Memory B cell (primary cell): Measurements from ENCODE around the gene GPLD1.

ENCODE experiments used
- ATAC-seq: fragments of 150-1000 bp; cut with Tn5 transposase; 2 replicates; pipeline ENCODE4 v1.10.0; 2021; ENCODE audit warnings: low read depth, mild to moderate bottlenecking, moderate library complexity
- DNase-seq, 2 donors: peaks; one replicate each; pipeline ENCODE4 v3.0.0; 2022; ENCODE audit warnings: low spot score in 2 of 2
- H3K27ac Mint-ChIP-seq: one replicate; pipeline ENCODE4 v1.8.0; 2022; ENCODE audit warnings: mild to moderate bottlenecking, moderate library complexity, mixed read lengths
- H3K27me3 Mint-ChIP-seq: one replicate; pipeline ENCODE4 v1.8.0; 2022; ENCODE audit warnings: mixed read lengths
- H3K36me3 Mint-ChIP-seq: one replicate; pipeline ENCODE4 v1.8.0; 2022; ENCODE audit warnings: mild to moderate bottlenecking, mixed read lengths
- H3K4me1 Mint-ChIP-seq: one replicate; pipeline ENCODE4 v1.8.0; 2022; ENCODE audit warnings: mixed read lengths
- H3K4me3 Mint-ChIP-seq: one replicate; pipeline ENCODE4 v1.8.0; 2022; ENCODE audit warnings: mild to moderate bottlenecking, moderate library complexity, mixed read lengths
- H3K9me3 Mint-ChIP-seq: one replicate; pipeline ENCODE4 v1.8.0; 2022; ENCODE audit warnings: mixed read lengths

Gene GPLD1, protein sequence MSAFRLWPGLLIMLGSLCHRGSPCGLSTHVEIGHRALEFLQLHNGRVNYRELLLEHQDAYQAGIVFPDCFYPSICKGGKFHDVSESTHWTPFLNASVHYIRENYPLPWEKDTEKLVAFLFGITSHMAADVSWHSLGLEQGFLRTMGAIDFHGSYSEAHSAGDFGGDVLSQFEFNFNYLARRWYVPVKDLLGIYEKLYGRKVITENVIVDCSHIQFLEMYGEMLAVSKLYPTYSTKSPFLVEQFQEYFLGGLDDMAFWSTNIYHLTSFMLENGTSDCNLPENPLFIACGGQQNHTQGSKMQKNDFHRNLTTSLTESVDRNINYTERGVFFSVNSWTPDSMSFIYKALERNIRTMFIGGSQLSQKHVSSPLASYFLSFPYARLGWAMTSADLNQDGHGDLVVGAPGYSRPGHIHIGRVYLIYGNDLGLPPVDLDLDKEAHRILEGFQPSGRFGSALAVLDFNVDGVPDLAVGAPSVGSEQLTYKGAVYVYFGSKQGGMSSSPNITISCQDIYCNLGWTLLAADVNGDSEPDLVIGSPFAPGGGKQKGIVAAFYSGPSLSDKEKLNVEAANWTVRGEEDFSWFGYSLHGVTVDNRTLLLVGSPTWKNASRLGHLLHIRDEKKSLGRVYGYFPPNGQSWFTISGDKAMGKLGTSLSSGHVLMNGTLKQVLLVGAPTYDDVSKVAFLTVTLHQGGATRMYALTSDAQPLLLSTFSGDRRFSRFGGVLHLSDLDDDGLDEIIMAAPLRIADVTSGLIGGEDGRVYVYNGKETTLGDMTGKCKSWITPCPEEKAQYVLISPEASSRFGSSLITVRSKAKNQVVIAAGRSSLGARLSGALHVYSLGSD

DNA sequence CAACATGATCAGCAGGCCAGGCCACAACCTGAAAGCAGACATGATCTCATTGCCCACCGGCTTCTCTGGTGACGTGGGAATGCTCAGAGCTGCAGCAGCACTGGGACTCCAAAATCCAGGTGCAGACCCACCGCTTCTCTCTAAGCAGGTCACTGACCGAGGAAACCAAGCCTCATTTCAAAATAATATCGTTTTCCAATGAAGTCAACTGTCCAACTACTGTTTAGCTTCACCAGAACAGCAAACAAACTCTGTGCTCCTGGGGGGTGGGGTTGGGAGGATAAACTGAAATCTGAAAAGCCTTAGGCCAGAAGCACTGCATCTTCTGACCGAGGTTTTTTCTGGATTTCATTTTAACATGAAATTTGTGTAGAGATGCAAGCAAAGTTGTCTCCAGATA, at the start of gene GPLD1:
GPLD1 (minus strand) TSS at position 109 of the 400 bp plus-strand sequence; CDS start at position 42, 67 bp downstream.
- Mint-ChIP-seq H3K27me3 (no peaks in the 10 kb centered on the region), H3K27ac (no peak within 1 kb of the TSS), H3K9me3 (no peaks in the 10 kb centered on the region), H3K4me1 (peaks cover 7% of the 10 kb centered on the region), H3K36me3 (no peaks in the 10 kb centered on the region), H3K4me3 (no peak within 1 kb of the TSS)
- no peak for ATAC-seq
- DNase-seq: no peak

DNA sequence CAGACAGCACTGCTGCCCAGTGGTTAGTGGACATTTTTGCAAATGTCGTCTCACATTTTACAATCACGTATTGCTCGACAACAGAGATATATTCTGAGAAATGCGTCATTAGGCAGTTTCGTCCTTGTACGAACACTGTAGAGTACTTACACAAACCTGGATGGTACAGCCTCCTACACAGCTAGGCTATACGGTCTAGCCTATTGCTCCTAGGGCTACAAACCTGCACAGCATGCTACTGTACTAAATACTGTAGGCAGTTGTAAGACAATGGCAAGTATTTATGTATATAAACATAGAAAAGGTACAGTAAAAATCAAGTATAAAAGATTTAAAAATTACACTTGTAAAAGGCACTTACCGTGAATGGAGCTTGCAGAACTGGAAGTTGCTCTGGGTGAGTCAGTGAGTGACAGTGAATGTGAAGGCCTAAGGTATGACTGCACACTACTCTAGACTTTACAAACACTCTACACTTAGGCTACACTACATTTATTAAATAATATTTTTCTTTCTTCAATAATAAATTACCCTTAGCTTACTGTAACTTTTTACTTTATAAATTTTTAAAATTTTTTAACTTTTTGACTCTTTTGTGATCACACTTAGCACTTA, 48.5 kb upstream of the GPLD1 start:
- Mint-ChIP-seq H3K4me3 (no peak overlapping the region), H3K4me1 (no peaks in the 10 kb centered on the region), H3K36me3 (peaks cover 20% of the 10 kb centered on the region), H3K9me3 (no peaks in the 10 kb centered on the region), H3K27ac (no peak overlapping the region), H3K27me3 (no peaks in the 10 kb centered on the region)
- no peak for DNase-seq
- ATAC-seq: no peak

DNA sequence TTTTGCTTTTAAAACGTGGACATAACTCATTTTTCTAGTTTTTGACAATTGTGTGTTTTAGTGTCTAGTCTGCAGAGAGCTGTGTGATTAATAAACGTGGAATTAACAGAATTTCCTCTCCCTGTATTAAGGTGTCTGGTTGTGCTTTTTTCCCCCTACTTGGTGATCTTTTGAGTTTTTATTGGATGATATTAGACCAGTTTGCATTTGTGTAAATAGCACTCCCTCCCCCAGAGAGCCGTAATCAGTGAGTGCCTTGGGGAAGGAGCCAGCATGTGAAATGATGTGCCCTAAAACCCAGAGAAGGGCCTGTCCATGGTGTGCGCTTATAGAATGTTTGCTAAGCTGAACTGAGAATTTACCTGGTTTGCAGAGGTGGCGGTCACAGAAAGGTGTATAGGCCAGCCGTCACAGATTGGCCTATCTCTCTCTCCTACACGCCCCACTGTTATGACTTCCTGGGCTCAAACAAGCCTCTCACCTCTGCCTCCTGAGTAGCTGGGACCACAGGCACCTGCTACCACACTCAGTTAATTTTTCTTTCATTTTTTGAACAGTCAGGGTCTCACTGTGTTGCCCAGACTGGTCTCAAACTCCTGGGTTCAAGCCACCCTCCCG, 47.8 kb upstream of the GPLD1 start:
- no peak overlapping the region for H3K4me3 Mint-ChIP-seq
- H3K27me3 Mint-ChIP-seq: no peaks in the 10 kb centered on the region
- no peaks in the 10 kb centered on the region for H3K4me1 Mint-ChIP-seq
- no peak overlapping the region for H3K27ac Mint-ChIP-seq
- no peaks in the 10 kb centered on the region for H3K9me3 Mint-ChIP-seq
- peaks cover 25% of the 10 kb centered on the region for H3K36me3 Mint-ChIP-seq
- DNase-seq: no peak
- no peak for ATAC-seq

DNA sequence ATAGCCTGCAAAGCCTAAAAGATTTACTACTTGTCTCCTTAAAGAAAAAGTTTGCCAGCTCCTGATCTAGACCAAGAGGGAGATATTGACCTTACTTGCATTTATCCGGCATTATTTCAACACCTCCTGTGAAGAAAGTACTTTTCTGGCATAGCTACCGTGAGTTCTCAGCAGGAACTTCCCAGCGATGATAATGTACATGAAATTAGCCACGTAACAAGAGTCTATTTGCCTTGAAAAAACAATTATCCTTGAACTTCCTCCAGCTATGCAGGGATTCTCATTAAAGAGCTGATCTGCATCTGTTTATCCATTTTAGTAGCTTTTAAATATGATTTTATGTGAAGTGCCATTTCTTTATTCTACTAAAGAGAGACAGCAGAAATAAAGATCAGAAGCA, 47.1 kb upstream of the GPLD1 start:
- H3K9me3 Mint-ChIP-seq: no peaks in the 10 kb centered on the region
- peaks cover 26% of the 10 kb centered on the region for H3K36me3 Mint-ChIP-seq
- no peak overlapping the region for H3K4me3 Mint-ChIP-seq
- H3K4me1 Mint-ChIP-seq: no peaks in the 10 kb centered on the region
- H3K27ac Mint-ChIP-seq: no peak overlapping the region
- ATAC-seq: no peak
- no peak for DNase-seq
- H3K27me3 Mint-ChIP-seq: no peaks in the 10 kb centered on the region

DNA sequence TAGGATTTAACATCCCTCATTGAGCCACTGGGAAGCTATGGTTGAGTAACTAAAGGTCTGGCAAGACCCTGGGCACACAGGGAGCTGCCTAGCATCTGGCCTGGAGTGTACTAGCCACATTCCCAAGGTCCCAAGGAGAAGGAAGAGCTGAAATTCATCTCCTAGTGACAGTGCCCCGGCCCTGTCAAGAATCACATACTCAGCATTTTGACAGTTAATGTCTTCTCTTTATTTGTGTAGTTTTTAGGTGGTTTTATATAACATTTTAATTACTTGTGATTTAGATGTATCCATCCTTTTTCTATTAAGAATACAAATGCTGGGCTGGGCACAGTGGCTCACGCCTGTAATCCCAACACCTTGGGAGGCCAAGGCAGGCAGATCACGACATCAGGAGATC, 45.8 kb upstream of the GPLD1 start:
- ATAC-seq (no peak), DNase-seq (no peak)
- Mint-ChIP-seq H3K27me3 (no peaks in the 10 kb centered on the region), H3K36me3 (peaks cover 27% of the 10 kb centered on the region), H3K4me3 (no peak overlapping the region), H3K27ac (peak overlapping the region; percentile 53), H3K9me3 (no peaks in the 10 kb centered on the region), H3K4me1 (no peaks in the 10 kb centered on the region)

DNA sequence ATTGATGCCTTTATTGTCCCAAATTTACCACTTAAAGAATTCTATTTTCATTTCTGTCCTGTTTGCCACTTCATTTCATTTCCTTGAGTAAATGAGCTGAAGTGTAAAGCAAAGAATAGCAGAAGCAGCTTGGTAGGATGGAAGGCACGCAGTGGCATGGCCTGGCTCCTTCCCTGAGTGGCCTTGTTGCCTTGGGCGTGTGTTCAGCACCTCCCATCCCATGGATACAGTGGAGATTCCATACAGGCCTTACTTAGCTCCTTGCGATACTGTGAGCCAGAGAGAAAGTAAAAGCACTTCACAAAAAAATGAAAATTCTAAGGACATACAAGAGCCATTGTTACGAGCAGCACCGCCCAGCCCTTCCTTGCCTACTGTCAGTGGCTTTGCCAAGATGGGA, 45.0 kb upstream of the GPLD1 start:
- Mint-ChIP-seq H3K27ac (no peak overlapping the region), H3K4me3 (no peak overlapping the region), H3K36me3 (peaks cover 30% of the 10 kb centered on the region), H3K4me1 (peaks cover 2% of the 10 kb centered on the region), H3K9me3 (no peaks in the 10 kb centered on the region), H3K27me3 (no peaks in the 10 kb centered on the region)
- DNase-seq: no peak
- ATAC-seq: no peak

DNA sequence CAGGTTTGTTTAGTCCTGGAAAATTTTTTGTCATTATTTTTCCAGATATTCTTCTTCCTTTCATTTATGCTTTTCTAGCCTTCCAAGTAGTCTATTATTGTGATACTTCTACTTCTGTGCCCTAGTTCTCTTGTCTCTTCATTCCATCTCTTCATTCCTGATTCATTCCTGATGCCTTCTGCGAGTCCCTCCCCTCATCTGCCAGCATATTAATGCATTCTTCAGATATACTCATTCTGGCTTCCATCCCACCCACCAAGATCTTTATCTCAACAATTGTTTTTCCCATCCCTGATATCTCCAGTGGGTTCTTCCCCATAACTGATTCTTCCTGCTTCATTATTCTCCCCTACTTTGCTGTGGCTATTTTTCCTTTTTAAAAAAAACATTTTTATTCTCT, 40.6 kb upstream of the GPLD1 start:
- no peaks in the 10 kb centered on the region for H3K27me3 Mint-ChIP-seq
- peaks cover 30% of the 10 kb centered on the region for H3K36me3 Mint-ChIP-seq
- H3K27ac Mint-ChIP-seq: no peak overlapping the region
- H3K4me1 Mint-ChIP-seq: peaks cover 6% of the 10 kb centered on the region
- ATAC-seq (no peak), DNase-seq (no peak)
- H3K4me3 Mint-ChIP-seq: no peak overlapping the region
- H3K9me3 Mint-ChIP-seq: no peaks in the 10 kb centered on the region

DNA sequence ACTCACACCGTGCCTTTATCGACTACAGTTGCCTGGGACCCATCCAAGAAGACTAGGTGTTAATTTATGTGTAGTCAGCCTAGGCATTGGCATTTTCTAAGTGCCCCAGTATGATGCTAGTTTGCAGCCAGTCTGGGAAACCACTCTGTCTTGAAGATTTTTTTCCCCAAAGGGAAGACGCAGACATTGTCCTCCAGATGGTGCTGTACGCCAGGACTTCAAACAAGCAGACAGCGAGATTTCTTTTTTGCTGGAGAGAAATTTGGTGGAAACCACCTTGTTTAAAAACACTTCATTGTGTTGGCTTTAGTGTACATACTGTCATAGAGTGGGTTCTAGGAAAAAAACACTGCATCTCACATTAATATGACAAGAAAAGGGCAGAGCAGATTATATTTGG, 35.4 kb upstream of the GPLD1 start:
- ATAC-seq (no peak), DNase-seq (peak in 1 of 2 donors; percentile 11)
- H3K36me3 Mint-ChIP-seq: peaks cover 4% of the 10 kb centered on the region
- H3K4me1 Mint-ChIP-seq: peaks cover 21% of the 10 kb centered on the region
- peak overlapping the region; percentile 38 for H3K27ac Mint-ChIP-seq
- no peaks in the 10 kb centered on the region for H3K27me3 Mint-ChIP-seq
- H3K4me3 Mint-ChIP-seq: no peak overlapping the region
- no peaks in the 10 kb centered on the region for H3K9me3 Mint-ChIP-seq

DNA sequence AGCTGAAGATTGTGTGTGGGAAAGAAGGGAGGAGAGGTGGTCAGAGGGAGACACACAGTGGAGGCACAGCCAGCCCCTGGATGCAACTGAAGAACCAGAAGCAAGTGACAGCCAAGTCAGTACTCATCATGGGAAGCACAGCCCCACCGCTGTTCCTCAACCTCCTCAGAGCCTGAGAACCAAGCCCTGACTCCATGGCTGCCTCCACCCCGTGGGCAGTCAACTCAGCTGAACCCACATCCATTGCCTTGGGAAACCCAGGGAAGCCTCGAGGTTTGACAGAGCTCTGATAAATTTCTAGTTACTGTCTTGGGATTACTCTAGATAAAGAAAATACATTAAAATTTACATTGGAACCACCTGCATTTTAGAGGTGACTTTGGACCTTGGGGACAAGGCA, 35.0 kb upstream of the GPLD1 start:
- ATAC-seq (no peak), DNase-seq (no peak)
- H3K27me3 Mint-ChIP-seq: no peaks in the 10 kb centered on the region
- H3K4me3 Mint-ChIP-seq: no peak overlapping the region
- H3K4me1 Mint-ChIP-seq: peaks cover 21% of the 10 kb centered on the region
- H3K27ac Mint-ChIP-seq: no peak overlapping the region
- no peaks in the 10 kb centered on the region for H3K9me3 Mint-ChIP-seq
- H3K36me3 Mint-ChIP-seq: peaks cover 4% of the 10 kb centered on the region

DNA sequence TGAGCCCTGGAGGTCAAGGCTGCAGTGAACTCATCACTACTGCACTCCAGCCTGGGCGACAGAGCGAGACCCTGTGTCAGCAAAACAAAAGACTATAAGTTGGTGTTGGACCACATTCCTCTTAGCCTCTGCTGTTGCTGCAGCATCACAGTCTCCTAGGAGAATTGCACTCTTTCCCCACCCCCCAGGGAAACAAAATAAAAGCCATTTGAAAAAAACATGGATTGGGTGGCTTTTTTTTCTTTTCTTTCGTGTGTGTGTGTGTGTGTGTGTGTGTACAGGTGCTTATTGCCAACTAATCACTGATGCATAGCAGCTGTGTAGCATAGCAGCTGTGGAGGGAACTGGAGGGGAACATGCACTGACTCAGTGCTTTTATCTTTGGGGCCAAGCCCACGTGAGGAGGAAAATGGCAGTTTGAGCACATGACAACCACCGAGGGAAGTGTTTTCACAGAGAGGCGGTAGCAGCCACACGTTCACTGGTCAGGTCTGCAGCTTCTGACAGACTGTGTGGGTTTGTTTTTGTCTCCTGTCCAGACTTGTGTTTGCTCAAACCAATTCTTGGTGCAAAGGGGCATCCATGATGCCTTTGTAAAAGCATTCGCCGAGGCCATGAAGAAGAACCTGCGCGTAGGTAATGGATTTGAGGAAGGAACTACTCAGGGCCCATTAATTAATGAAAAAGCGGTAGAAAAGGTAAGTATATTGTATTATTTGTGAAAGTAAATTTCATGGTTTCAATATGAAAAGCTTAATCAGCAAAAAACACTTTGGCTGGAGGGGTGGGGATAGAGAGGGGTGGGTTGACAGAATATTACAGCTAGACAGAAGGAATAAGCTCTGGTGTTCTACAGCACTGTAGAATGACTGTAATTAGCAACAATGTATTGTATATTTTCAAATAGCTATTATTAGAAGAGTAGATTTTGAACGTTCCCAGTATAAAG, 33.1 kb upstream of the GPLD1 start:
- peak overlapping the region; percentile 92 for H3K27ac Mint-ChIP-seq
- H3K9me3 Mint-ChIP-seq: no peaks in the 10 kb centered on the region
- DNase-seq (peak; percentile 34 to 59), ATAC-seq (peak; percentile 82)
- H3K4me1 Mint-ChIP-seq: peaks cover 28% of the 10 kb centered on the region
- H3K27me3 Mint-ChIP-seq: no peaks in the 10 kb centered on the region
- peaks cover under 1% of the 10 kb centered on the region for H3K36me3 Mint-ChIP-seq
- peak overlapping the region; percentile 60 for H3K4me3 Mint-ChIP-seq

DNA sequence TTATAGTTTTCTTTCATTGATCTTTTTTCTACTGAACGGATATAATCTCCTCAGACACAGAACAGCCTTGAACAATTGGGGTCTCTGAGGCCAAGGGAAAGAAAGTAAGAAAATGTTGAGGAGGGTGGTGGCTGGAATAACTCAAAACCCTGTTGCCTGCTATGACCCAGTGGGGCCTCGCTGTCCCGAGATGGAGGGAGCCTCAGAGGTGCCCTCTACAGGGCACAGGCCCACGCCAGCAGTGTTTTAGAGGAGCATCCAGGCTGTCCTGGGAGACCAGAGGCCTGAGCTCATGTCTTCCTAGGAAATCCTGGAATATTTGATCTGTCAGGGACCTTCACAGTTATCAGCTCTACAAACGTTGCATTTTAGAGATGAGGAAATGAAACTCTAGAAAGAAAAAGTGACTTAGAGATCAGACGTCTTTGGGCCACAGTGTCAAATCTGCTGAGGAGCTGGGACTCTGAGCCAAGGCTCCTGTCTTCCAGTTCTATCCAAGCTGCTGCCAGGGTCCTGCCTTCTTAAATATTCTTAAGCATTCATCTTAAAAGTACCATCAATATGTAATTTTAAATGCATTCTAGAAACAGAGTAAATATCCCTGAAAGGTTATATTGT, 31.7 kb upstream of the GPLD1 start:
- Mint-ChIP-seq H3K4me1 (peaks cover 32% of the 10 kb centered on the region), H3K27me3 (no peaks in the 10 kb centered on the region), H3K9me3 (no peaks in the 10 kb centered on the region), H3K36me3 (no peaks in the 10 kb centered on the region), H3K27ac (peak overlapping the region; percentile 92), H3K4me3 (no peak overlapping the region)
- DNase-seq (peak; percentile 18 to 33), ATAC-seq (peak; percentile 25)

DNA sequence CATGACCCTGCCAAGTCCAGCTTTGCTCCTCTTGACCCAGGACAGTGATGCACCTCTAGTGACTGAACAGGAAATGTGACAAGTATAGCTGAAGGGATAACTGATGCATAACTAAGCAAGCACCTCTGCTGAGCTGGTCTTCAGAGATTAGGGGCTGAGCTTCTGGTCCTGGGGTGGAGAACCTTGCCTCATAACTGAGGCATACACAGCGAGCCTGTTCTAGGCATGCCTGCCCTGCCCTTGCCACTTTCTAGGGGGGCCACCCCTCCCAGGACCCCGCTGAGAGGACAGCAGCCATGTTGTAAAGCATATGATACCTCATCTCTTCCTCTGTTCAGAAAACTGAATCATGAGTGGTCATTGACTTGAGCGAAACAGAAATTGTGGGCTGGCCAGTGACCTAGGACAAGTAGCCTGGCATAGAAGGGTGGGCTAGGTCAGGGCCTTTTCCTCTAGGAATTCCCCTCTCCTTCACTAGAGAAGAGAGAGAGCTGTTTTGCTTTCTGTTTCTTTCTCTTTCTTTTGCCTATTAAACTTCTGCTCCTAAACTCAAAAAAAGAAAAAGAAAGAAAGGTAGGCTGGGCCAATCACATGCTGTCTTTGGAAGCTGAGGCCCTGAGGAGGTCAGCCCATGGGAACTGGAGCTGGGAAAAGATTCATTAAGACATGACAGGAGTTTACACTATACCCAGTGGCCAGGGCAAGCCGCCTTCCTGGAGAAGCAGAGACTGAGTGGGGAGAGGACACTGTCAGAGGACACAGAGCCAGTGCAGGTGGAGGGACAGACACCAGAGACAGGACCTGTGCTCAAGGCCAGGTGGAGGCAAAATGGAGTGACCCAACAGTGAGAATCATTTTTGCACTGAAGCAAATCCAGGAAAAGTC, 28.5 kb upstream of the GPLD1 start:
- DNase-seq: peak; percentile 19 to 24
- ATAC-seq: peak; percentile 59

More for the DNA sequence above, 28.5 kb upstream of the GPLD1 start:
- peaks cover 34% of the 10 kb centered on the region for H3K4me1 Mint-ChIP-seq
- peaks cover 5% of the 10 kb centered on the region for H3K36me3 Mint-ChIP-seq
- no peaks in the 10 kb centered on the region for H3K27me3 Mint-ChIP-seq
- H3K4me3 Mint-ChIP-seq: peak overlapping the region; percentile 81
- H3K27ac Mint-ChIP-seq: peak overlapping the region; percentile 98
- no peaks in the 10 kb centered on the region for H3K9me3 Mint-ChIP-seq
